NCI-H1436 treated with DMSO at 0.1 percent for 48 hours (cell line): ENCODE results near the gene TFPI.

Experiments used
- DNase-seq: peaks from one replicate; lab custom pipeline; 2025; lab: John Stamatoyannopoulos, UW

TFPI gene

GRCh38 chr2:187503700-187504099, 50.5 kb downstream of the TFPI start:
- no peak for DNase-seq

DNA sequence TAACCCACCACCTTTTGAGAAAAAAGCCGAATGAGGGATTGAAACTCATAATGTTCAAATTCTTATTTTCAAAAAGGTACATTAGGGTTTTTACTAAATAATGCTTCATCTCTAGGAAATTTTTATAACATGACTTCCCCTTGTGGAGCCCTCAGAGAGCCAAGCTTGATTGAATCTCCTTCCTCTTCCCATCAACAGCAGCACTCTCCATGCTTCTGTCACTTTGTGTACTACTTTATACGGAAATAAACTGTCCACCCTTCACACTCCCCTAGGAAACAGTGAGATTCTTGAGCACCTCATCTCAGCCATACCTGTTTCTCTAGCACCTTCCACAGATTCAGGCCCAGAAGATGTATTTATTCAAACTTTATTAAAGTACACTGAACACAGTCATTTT, 51.8 kb downstream of the TFPI start:
- DNase-seq = no peak

- DNase-seq = no peak
These were observed 53.5 kb downstream of the TFPI start for GRCh38 chr2:187500585-187501359.

DNA sequence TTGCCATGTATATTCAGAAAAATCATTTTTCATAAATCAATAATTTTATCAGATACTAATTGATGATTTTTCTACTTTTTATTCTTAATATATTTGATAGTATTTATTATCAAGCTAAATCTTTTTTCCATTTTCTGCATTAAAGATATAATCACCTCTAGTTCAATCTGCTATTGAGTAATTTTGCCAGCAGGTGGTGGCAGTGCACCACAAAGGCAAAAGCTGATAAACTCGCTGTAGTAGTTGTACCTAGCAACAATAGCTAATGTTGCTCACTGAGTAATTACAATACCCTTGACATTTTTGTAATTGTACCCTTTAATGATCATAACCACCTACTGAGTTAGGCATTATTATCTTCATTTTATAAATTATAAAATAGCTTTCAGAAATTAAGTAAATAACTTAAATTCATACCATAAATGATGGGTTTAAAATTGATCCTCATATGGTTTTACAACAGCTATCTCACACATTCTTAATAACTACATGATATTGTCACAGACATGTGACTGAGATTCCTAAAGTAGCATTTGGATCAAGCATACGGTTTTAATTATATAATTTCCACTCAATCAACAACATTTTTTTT, 54.2 kb downstream of the TFPI start:
- peak; percentile 5 for DNase-seq

DNA sequence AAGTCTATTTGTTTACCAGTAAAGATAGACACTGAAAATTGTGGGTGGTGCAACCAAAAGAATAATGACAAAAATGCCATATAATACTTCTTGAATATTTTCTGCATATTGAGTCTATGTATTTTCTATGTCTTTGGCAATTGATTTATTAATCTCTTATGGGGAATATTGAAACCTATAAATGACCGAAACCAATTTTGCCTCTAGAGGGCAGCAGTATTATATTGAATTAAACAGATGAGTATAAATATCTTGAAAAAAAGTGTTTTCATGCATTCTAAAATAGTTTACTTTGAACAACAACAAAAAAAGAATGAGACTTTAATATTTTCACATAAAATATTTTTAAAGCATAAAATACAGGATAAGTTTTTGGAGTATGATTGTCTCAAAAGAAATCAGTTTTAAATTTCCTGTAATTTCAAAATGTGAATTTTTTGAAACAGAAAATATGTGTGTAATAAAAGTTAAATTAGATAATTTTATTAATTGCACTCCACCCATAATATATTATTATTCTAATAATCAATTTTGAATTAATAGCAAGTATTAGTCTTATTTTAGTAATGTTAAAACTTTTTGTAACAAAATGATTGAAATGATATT, 56.3 kb downstream of the TFPI start:
- no peak for DNase-seq

DNA sequence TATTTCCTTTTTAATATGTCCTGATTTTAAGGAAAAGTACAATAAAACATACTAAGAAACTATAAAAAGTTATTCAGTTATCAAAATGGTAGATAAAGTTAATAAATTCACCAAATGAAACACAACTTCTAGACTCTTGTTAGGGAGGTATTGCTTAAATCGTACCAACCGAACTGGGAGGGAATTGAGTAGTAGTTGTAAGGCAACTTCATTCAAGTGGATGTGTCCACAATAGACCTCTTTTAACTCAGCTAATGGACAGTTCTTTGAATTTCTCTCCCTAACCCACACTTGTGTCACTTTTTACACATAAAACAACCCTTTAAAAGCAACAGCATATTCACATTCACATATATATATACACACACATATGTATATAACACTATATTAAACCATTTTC, 57.1 kb downstream of the TFPI start:
- DNase-seq = no peak

GRCh38 chr2:187495324-187495723, 58.9 kb downstream of the TFPI start:
- DNase-seq = no peak

GRCh38 chr2:187493877-187494568, 60.2 kb downstream of the TFPI start:
- DNase-seq = no peak

GRCh38 chr2:187493180-187493579, 61.1 kb downstream of the TFPI start:
- DNase-seq = no peak

GRCh38 chr2:187486241-187486640, 68.0 kb downstream of the TFPI start:
- DNase-seq = no peak

DNA sequence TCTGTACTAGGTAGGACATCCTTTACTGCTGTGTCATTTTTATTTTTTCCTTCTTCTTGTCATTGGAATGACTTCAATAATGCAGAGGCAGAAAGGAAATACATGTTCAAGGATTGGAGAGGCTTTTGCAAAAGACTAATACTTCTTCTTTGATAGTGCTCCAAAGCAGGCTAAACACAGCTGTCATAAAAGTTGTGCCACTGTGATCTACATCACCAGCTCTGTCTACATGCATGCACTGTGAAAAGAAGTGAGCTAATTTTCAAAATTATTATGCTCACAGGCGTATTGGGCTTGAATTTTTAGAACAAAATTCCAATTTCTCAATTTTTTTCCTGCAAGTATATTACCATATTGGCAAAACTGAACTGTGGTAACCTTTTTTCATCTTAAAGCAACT, 68.7 kb downstream of the TFPI start:
- no peak for DNase-seq

DNA sequence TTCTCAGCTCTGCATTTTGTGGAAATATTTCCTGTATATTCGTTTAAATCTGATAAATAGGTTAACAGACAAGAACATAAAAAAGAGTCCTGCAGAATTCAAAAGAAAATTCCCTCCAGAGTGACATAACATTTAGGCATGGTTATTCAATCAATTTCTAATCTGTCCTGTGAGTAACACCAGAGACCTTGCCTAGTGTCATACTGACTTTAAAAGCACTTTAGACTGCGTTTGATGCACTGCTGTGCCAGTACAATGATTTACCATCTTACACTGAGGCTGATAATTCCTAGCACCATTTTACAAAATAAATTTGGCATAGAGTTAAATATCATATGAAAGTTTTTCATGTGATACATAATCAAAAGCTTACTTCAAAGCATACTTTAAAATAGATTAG, 70.7 kb downstream of the TFPI start:
- no peak for DNase-seq

- DNase-seq = no peak
These were observed 71.4 kb downstream of the TFPI start for GRCh38 chr2:187482796-187483195.

GRCh38 chr2:187481543-187481942, 72.7 kb downstream of the TFPI start:
- DNase-seq = no peak

DNA sequence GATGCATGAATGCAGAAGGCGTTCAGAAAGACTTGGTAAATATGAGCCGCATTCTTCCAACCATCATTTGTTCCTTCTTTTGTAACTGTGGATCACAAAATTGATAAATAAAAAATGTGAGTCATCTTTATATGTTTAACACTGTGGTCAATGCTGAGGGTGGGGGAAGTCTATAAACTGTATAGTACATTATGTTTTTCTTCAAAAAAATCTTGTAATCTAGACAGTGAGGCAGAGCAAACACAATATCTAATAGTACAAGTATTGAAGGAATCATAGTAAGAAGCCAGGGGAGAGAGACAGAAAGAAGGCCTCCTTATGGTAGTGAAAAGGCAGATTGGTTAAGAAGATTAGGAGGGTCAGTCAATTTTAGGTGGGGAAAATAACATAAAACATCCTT, 75.5 kb downstream of the TFPI start:
- no peak for DNase-seq

DNA sequence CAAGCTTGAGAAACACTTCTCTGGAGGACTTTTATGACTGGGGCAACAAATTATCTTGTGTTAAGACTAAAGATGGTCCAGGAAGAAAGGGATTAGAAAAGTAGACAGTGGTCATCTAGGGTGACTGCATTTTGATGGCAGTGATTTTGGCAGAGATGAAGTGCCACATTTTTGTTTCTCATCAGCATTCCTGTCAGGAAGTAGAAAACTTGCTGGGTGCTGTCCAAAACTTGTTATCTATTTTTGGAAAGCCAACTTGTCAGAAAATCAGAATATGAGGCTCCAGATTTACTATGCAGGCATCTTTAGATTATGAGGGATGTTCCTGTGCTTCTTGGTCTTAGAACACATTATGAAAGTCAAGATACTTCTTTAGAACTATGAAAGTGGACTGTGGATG, 77.2 kb downstream of the TFPI start:
- no peak for DNase-seq

GRCh38 chr2:187475499-187476248, 78.6 kb downstream of the TFPI start:
- no peak for DNase-seq

GRCh38 chr2:187470698-187471097, 83.5 kb downstream of the TFPI start:
- DNase-seq = no peak

DNA sequence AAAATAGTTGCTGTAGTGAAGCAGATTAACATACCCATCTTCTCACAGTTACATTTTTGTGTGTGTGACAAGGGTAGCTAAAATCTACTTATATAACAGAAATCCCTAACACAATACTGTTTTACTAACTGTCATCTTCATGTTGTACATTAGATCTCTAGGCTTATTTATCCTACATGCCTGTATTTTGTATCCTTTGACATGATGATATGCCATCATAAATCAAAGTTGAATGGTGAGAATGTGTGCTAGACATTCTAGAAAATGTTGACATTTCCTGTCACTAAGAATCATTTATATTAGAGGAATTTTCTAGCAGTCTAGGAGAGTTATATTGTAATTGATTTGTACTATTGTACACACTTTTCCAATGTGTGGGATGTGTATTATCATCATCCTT, 84.7 kb downstream of the TFPI start:
- DNase-seq = no peak

DNA sequence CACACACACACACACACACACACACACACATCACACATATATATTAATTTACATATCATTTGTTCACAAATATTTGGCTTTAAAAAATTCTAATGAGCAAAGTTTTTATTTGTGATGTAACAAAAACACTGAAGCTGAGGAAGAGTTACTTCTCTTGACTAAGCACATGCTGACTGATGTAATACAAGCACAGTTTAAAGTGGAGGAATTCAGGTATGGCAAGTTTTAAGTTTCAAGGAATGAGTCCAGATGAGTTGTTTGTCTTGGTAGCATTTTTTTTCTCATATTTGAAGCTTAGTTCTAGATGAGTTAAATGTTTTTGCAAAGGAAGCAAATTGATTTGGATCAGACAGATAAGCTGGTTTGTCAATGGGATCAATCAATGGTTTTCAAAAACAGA, 86.0 kb downstream of the TFPI start:
- DNase-seq = no peak

GRCh38 chr2:187466129-187466792, 88.0 kb downstream of the TFPI start:
- DNase-seq = no peak

- no peak for DNase-seq
These were observed 91.4 kb downstream of the TFPI start for GRCh38 chr2:187462839-187463238.
